ENCODE data around the gene MYBPC2.
A peak's percentile ranks its signal among the peaks of the same experiment; 100 is the strongest.

Gene MYBPC2

DNA sequence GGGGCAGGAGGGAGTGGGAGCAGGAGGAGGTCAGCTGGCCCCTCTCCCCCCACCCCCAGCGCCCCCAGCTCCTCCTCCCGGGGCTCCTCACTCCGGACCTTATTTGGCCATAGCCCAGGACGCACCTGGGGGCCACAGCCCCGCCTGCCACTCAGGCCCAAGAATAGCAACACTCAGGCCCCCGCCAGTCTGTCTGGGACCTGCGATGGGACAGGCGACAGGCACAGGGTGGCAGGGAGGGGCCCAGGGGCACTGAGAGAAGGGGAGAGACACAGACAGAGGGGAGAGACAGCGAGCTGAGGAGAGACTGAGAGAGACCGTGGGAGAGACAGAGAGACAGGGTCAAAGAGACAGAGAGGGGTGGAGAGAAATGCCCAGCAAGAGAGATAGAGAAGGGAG is 68.1 kb downstream of the MYBPC2 start:
- DNase-seq (ENCODE audit: low read depth) = no peak

DNA sequence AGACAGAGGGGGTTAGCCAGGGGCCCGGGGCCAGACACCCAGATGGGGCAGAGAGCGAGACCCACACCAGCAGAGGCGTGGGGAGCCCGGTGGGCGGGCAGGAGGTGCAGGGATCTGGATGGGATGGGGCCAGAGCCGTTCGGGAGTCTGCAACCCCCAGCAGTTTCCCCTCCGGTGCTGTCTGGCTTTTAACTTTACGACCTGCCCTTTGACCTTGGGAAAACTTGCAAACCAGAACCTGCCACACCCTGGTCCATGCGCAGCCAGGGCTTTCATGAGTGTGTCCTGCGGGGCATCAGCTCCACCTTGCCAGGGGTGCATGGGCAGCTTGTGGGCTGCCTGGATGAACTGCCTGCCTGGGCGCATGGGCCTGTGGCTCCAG is 68.5 kb downstream of the MYBPC2 start:
- DNase-seq (ENCODE audit: low read depth) = no peak

DNA sequence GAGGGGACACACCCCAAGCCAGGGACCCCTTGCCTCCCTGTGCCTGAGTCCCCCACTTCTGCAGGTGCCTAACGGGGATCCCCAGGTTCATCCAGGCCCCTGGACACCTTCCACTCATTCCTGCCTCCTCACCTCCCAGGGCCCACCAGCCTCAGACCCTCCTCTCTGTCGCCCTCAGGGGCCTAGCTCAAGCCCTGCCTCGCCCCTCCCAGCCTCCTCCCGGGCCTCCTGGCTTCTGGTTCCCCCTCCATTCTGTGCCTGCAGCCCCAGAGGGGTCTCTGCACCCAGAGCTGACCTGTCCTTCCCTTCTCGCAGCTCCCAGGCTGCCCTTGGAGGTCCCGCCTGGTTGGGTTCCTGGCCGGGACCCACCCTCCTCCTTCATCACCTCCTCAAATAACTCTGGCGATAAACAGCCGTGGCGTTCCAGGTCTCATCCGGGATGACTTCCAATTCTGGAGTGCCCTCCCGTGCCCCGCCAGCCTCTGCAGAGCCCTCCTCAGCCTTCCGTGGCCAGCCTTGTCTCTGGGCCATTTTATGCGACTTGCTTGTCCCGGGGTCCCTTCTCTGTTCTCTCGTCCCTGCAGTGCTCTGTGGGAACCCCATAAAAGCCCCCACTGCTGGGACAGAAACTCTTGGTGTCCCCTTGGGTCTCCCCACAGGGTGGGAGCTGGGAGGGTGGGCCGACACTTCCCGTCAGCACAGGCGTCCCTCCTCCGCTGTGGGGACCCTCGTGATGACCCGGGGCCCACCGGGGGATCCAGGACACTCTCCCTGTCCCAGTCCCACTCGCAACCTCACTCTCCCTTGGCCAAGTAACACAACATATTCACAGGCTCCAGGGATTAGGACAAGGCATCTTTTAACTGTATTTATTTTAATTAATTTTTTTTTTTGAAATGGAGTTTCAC is 69.1 kb downstream of the MYBPC2 start:
- no peak for DNase-seq (ENCODE audit: low read depth)

DNA sequence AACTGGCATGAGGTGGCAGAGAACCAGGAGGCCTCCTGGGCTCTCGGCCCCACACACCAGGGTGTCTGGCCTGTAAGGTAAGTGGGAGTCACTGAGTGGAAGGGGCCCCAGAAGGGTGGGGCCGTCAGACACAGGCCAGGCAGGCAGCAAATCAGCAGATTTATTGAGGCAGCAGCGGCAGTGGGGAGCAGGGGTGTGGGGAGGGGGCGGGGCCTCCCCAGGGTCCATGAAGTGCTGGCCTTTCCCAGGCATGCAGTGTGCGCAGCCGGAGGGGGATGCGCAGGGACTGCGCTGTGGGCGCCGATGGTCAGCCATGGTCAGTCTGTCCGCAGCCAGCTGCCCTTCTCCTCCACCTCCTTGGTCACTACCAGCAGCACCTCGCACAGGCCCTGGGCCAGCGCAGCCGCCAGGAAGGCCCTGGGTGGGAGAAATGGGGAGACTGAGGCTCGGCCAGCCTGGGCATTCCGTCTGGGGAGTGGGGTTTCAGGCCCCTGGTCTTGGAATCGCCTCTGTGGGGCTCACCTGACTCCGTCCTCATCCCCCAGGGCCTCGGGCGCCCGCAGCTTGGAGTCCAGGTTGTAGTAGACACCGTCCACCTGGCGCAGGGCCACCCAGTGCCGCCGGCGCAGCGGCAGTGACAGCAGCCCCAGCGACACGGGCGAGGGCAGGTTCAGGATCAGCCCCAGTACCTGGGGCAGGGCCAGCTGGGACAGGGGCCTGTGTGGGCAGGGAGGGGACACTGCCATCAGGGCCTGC is 73.3 kb downstream of the MYBPC2 start:
- DNase-seq (ENCODE audit: low read depth) = no peak

DNA sequence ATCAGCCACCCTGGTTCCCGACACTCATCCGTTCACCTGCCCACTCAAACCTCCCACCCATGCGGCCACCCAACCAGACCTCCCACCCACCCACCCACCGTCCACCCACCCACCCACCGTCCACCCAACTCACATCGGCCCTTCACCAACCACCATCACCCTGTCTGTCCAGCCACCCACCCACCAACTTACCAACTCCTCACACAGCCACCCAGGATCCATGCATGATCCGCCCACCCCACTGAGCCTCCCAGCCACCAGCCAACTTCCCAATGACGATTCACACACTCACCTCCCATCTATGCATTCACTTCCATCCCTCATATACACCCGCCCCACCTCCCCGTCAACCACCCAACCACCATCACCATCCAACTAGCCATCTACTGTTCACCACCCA is 74.0 kb downstream of the MYBPC2 start:
- DNase-seq (ENCODE audit: low read depth) = no peak

DNA sequence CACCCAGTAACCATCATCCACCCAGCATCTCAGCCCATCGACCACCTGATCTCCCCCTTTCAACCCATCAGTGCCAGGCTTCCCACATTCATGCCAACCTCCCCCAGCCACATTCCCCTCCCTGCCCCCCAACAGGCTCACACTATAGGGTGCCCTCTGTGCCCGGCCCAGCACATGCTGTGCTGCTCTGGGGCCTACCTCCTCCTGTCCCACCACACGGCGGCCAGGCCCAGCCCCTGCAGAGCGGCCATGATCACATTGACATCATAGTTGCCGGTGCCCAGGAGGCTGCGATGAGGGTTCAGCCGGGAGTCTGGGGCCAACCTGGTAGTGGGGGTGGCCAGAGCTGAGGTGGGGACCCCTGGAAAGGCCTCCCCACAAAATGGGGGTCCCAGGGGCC is 74.7 kb downstream of the MYBPC2 start:
- DNase-seq (ENCODE audit: low read depth) = no peak

DNA sequence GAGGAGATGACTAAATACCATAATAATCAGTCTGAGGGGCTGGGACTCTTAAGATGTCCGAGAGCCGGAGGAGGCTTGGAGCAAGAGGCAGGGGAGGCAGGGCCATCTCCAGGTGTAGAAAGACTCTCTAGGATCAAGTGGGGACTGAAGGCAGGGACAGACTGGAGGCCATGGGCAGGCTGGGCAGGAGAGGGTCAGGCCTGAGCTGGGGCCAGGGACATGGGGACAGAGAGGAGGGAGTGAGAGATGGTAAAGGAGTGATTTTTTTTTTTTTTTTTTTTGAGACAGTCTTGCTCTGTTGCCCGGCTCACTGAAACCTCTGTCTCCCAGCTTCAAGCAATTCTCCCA is 76.1 kb downstream of the MYBPC2 start:
- no peak for DNase-seq (ENCODE audit: low read depth)

DNA sequence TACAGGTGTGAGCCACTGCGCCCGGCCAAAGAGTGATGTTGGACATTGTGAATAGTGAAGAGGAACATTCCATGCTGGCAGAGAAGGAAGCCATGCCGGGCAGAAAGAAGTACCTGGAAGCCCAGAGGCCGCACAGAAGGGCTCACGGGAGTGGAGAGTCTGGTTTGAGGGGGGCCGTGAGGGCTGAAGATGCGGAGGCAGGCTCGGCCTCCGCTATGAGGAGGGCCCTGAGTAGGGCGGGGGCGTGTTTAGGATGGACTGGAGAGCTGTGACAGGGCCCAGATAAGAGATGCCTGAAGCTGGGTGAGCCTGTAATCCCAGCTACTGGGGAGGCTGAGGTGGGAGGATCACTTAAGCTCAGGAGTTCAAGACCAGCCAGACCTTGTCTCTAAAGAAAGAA is 76.7 kb downstream of the MYBPC2 start:
- no peak for DNase-seq (ENCODE audit: low read depth)

DNA sequence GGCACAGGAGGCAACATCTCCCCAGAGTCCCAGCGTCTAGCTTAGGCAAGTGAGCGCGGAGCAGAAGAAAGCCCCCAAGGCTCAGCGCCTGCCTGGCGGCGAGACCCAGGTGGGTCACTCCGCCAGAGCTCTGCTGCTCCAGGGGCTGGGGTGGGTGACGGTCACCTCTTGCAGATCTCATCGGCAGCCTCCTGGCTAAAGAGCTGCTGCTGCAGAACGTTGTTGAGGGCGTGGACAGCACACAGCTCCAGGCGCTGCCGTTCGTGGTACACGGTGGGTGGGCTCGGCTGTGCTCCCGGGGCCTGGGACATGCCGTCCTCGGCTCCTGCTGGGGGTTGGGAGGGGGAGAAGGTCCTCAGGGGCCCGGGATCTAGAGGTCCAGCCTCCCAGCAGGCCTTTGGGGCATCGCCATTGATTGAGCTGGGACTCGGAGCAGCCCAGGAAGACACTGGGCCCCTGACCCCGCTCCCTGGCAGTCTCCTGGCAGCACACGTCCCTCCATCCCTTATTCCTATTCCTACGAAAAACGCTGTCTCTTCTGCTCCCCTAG is 77.5 kb downstream of the MYBPC2 start:
- DNase-seq (ENCODE audit: low read depth) = no peak

DNA sequence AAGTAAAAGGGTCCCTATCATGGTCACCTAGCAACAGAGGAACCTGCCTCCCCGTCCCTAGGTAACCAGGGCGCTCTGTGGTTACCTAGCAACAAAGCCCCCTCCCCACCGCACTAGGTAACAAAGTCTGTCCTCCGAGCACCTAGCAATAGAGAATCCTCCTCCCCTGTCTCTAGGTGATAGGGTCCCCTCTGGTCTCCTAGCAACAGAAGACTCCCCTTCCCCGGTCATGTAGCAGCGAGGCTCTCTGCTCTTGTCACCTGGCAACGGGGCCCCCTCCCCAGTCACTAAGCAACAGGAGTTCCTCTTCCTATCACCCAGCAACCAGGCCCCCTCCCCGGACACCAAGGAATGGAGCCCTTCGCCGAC is 78.0 kb downstream of the MYBPC2 start:
- no peak for DNase-seq (ENCODE audit: low read depth)

DNA sequence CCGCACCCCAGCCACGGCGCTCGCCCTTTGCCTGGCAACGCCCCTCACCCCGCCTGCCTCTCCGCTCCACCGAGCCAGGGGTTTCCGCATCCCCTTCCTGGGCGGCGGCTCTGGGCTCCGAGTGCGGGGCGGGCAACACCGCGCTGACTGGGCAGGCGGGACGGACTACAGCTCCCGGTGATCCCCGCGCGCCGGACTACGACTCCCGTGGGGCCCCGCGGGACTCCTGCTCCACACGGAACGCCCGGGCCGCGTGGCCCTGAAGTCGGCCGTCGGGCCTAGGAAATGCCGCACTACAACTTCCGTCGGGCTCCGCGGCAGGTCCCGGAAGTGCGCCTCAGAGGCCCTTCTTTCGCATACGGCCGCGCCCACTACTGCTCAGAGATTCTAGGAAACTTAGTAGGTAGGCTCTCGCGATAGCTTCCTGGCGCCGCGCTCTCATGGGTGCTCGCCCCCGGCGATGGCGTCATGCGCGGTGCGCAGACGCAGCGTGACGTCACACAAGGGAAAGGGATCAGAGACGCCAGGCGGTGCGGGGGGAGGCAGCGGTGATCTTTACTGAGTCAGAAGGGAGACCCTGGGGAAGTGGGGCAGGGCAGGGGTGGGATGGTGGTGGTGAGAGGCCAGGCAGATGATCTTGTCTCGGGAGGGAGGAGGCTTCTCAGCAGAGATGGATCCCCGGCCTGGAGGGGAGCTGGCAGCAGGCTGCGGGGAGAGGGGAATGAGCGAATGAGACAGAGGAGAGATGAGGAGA is 78.6 kb downstream of the MYBPC2 start, which contains the start of gene JOSD2:
Gene JOSD2 (minus strand): TSS at position 123 of the 754 bp plus-strand sequence. CDS start 760 bp downstream, outside the sequence.
- DNase-seq (ENCODE audit: low read depth) = peak; percentile 96

DNA sequence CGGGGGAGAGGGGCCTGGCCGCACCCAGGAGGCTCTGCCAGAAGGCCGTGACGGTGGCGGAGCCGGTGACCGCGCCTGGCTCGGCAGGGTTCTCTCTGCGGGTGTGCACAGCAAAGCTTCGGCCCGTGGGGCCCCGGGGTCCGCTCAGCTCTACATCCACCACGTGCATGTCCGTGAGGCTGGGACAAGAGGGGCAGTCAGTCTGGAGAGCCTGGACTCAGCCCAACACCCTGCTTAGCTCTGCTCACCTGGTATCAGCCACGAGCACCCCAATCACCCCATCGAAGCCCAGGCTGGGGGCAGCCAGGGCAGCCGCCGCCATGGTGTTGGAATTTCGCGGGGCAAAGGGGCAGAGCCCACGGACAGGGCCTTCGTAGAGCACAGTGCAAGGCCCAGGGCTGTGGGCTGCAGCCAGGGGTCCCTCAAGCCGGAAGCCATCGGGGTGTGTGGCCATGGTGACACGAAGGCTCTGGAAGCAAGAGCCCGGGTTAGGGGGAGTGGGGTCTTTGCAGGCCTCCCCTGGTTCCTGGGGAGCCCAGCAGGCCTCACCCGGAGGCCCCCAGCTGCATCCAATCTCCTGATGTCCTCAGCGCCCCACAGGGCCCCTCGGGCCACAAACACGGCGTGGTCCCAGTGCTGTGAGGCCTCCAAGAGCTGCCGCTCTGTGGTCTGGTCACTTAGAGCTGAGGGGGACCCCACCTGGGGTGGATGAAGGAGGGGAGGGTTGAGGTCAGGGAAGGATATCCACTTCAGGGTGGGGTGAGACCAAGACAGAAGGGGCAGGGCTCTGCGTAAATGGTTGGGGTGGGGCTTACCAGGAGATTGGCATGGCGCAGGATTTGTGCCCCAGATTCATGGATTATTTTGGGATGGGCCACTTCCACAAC is 79.7 kb downstream of the MYBPC2 start:
- no peak for DNase-seq (ENCODE audit: low read depth)

DNA sequence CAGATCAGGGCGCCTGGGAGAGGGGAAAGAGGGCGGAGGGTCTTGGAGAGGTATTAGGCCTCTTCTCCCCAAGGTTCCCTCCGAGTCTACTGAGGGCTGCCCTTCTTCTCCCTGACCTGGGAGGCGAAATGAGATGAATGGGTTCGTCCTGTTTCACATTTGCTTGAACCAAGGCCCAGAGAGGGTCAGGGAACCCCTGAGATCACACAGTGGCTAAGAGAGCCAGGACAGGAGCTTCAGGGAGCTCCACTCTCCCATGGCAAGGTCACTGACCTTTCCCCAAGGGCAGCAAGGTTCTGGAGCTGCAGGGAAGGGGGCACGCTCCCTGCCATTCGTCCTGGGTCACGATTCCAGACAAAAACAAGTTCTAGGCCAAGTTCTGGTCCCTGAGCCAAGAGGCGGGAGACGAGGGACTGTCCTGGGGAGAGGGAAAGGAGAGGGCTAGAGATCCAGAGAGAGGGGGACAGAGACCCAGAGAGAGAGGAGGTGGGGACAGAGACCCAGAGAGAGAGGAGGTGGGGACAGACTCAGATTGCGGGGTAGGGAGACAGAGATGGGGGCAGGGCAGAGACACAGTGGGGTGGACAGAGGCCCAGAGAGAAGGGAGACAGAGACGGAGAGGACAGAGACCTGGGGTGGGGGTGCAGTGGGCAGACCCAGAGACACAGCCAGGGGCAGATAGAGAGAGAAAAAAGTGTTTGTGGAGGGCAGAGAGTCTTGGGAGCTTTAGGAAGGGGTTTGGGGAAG is 80.5 kb downstream of the MYBPC2 start:
- DNase-seq (ENCODE audit: low read depth) = no peak

DNA sequence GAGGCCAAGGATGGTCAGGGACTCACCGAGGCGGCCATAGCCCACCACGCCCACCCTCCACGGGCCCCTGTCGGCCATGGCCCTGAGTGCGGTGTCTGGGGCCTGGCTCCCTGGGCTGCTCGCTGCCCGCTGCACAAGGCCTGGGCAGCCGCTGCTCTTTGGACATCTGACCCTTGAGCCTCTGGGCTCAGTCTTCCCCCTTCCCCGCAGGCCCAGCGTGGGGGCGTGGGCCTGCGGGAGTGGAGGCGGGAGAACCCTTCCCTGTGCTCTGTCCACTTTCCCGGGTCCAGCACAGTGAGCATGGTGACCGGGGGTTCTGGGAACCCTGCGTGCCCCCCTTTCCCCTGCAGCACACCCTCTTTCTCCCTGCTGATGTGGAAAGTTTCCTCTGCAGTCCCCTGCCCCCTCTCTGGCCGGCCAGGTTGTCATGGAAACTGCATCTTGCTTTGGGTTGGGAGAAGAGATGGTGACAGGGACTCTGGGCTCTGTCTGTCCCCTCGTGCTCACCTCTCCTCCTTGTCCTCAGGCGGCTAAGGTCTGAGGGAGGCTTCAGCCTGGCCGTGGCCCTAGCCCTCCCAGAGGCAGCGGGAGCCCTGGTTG is 81.2 kb downstream of the MYBPC2 start, which contains the start of gene ASPDH:
Gene ASPDH (minus strand): TSS at position 168 of the 600 bp plus-strand sequence. CDS start 90 bp downstream, at position 78.
- no peak for DNase-seq (ENCODE audit: low read depth)

DNA sequence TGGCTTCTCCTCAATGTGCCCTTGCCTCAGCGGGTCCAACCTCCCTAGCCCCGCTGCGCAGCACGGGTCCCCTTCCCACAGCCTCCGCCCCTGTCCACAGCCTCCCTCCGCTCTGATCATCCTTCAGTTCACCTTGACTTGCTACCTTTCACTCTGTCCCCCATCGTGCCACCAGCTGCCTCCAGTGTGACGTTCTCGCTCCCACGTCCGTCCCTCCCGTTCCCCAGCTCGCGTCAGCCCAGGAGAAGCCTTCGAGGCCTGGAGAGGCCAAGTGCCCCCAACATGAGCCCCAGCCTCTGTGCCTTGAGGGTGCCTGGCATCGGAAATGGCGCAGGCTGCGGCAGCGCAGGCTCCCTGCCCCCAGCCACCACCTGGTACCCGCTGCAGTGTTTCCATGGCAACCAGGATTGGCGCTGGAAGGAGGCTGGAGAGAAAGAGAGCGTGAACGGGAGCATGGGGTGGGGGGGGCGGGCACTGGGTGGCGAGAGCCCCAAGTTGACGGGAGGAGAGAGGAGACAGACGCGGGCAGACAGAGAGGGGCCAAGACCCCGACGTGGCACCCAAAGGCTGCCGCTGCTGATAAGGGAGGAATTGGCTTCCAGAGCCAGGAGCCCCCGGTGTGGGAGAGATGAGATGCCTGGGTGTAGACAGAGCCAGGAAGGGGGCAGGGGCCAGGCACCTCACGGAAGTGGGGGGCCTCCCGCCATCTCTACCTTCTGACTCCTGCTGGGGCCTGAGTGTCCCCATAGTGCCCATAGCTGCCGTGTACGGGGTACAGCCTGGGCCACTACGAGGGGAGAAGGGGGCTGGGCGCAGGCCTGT is 81.9 kb downstream of the MYBPC2 start:
- DNase-seq (ENCODE audit: low read depth) = no peak

DNA sequence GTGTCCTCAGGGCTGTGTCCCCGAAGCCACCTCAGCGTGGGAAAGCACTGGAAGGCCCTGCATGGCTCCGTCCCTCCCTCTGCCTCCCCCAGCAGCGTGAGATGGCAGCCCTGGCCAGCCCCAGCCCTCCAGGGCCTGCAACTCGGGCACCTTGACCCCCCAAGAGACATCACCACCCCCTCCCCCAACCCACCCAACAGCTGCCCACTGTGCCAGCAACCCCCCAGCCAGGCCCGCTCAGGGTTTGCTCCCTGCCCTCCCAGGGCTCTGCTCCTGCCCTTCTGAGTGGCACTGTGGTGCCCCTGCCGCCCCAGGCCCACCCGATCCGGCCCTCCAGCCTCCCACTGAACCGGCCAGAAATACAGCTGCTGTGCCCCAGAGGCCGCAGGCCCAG is 82.5 kb downstream of the MYBPC2 start:
- no peak for DNase-seq (ENCODE audit: low read depth)
